Mesenteric fat pad (tissue), 1 donor: ENCODE results near the gene KANSL1. TPM values are rescaled to one million over a fixed set of nuclear protein-coding genes. Genes with fewer than 3 reads are reported as not detected.

Experiments
- DNase-seq: peaks from one replicate; pipeline ENCODE4 v3.0.0-alpha.2; 2020; ENCODE audit warnings: low spot score
- total RNA-seq: library from RNA; stranded (reverse); fragmentation: NEBNext Ultra II Directional; extraction: Animal tissue kit (Norgen Biotek cat#: 25700); gene quantifications from one replicate; pipeline ENCODE4 v1.2.1, GENCODE V29; 2021
- donor health status: DM: yes; HTN: yes; CAD: no.

The KANSL1 gene
- total RNA-seq, 1 donor from 2014 or later = 67.8 TPM

DNA sequence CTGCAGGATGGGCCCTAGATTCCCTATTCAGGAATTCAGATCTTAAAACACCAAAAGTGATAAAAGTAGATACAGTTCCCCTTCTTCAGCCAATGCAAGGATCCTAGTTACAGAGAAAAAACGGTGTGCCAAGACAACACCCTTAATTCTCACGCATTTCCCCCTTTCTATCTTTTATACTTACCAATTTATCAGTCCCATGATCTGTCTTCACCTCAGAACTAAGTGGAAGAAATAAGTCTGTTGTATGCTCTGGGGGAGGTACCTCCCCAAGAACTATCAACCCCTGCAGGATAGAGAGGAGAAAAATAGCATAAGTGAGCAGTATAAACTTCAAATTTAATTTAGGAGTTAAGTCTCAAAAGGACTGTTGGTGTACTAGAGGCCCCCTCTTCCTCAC, 111.0 kb downstream of the KANSL1 start:
- no peak for DNase-seq

DNA sequence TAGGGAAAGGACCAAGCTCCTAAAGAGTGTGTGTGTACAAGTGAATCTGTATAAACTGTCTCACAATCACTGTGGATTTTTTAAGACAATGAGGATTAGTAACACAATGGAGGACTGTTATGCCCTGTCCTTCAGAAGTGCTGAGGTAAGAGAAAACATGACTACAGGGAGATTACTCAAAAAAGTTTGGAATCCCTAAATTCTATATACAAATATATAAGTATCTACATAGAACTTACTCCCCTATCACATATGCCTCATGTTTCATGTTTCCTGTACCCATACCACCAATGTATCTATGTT, 112.3 kb downstream of the KANSL1 start:
- no peak for DNase-seq

DNA sequence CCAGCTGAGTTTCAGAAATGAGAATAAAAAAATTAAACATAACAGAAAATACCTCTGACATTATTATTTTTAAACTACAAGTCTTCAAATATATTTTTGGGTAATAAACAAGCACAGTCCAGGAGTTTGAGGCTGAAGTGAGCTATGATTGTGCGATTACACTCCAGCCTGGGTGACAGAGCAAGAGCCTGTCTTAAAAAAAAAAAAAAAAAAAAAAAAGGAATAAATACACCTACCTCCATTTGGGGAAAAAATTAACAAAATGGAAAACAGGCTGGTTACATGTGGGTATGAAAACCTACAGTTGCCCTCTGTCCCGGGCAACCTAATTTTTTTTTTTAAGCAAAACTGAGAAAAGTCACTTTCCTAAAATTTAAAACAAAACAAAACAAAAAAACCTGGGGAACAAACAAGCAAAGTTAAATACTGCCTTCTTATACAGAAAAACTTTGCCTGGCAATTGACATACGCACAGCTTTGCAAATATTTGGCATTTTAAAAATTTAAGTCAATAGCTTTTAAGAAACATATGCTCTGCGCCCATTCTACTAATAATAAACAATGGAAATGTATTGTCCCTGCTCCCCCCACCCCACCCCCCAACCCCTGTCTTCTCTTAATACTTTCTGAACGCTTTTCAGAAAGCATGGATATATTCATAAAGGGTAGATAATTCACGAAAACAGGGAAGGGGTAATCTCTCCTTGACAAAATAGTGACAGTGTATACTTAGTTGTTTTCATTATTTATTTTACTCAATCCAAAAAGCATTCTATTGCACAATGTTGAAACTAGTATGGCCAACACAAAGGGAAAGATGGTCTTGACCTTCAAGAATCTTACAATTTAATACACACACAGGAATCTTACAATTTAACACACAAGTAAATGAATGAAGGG, 112.9 kb downstream of the KANSL1 start:
- DNase-seq = no peak

DNA sequence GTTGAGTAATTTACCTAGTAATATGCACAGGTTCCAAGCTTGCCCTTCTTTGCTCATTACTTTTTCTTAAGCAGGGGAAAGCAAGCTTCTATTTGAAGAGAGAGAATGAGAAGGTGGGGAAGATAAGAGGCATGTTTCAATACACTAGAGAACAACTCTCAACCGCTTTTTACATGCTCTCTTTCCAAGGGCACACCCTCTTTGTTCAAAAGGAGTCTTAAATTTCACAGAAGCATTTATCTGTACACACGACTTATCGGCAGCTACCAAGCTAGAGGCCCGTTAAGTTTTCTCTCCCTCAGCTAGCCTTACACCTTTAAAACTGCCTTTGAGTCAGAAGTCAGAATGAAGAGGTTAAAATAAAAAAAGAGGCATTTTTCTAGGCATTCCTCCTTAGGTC, 114.6 kb downstream of the KANSL1 start:
- DNase-seq = no peak

DNA sequence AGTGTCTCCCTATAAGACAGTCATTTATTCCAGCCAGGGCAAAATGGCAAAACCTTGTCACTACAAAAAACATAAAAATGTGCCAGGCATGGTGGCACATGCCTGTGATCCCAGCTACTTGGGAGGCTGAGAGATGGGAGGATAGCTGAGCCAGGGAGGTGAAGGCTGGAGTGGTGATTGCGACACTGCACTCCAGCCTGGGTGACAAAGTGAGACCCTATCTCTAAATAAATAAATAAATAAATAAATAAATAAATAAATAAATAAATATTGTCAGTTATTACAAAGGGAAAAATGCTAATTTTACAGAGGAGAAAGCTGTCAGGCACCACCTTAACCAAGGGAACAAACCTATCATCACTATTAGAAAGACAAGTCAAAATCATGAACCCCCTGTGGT, 118.7 kb downstream of the KANSL1 start:
- DNase-seq = no peak

DNA sequence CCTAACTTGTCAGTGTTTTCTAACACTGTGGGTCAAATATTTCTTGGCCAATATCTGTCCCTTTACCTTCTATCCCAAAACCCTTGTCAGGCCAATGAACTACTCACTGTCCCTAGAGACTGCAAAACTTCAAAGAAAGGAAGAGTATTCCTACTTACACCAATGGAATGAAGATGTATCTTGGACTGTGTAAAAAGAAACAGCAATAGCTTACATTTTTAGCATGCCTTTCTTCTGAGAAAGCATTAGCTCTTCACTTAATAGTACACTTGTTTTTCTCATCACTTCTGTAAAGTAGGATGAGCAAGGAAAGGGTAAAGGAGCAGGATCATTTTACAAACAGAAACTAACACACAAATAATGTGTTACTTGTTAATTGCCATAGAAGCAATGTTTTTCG, 120.2 kb downstream of the KANSL1 start:
- DNase-seq = no peak

DNA sequence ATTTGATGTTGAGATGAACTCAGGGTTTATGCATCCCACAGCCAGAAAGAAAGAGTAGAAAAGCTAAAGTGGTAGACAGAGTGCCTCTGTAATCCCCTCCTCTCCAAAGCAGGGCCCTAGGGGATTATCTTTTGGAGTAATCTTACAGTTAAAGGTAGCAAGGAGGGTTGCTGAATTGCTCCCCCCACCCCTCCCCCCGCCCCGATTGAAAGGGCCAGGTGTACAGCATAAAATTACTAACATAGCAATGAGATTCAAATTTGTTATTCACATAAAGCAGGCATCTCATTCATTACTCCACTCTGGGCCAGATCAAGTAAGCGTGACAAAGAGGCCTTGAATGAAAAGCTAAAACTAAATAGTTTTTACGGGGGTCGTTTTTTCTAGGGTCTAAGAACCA, 121.4 kb downstream of the KANSL1 start:
- DNase-seq = no peak

DNA sequence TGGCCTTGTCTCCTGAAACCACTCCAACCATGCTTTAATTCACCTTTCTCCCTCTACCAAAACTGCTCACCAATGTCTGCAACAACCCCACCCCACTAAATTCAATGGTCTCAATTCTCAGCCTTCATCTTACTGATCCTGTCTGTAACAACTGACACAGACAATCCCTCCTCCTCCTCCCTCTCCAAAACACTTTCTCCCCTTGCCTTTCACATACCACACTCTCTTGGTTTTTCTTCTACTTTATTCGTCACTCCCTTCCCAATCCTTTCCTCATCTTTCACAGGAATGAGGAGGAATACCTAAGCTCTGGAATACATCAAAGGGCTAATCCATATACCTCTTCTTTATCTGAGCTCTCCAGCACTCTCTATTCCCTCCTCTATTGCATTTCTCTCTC, 128.8 kb downstream of the KANSL1 start:
- DNase-seq = no peak

DNA sequence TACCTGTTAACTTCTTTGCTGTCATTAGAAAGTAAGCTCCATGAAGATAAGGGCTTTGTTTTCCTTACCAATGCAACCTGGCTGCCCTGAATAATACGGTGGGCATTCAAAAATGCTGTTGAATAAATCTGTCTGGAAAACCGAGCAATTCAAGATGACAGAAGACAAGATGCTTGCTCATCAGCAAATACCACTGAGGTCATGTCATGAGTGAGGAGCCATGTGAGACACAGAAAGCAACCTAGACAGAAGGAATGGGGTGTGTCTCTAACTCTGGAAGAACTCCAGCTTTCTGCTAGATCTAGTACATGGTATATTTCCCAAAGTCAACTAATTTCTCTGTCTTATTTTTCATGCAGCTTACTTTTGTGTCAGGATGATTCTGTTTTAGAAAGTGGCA, 130.0 kb downstream of the KANSL1 start:
- no peak for DNase-seq

DNA sequence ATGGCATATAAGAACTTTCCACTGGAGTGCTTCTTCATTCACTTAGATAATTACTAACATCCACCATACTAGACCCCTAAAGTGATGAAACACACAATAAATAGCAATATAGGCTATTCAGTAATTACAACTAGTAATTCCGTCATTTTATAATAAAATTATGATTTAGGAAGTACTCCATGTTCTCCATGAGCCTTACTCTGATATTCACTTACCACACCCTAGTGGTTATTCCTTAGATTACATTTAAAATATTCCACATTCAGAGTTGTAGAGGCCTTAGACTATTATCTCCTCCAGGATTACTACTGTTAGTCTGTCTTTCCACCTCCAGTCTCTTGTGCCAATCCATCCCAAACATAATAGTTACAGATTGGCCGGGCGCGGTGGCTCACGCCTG, 131.8 kb downstream of the KANSL1 start:
- DNase-seq = no peak

DNA sequence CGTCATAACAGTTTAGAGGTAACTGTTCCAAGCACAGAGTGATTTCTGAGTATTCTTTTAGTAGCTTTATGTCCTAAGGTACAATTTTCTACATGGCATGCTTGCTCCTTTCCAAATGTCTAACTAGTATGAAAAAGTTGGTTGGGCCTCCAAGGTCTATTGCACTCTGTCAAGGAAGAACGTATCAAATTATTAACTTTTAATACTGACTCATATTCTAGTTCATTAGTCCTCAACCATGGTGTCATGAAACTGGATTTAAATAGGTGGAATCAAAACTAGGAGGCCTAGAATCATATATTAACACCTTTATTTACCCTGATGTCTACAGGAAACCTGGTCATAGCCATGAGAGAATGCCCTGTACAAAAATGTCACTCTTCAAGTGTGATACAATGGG, 132.8 kb downstream of the KANSL1 start:
- DNase-seq = no peak

DNA sequence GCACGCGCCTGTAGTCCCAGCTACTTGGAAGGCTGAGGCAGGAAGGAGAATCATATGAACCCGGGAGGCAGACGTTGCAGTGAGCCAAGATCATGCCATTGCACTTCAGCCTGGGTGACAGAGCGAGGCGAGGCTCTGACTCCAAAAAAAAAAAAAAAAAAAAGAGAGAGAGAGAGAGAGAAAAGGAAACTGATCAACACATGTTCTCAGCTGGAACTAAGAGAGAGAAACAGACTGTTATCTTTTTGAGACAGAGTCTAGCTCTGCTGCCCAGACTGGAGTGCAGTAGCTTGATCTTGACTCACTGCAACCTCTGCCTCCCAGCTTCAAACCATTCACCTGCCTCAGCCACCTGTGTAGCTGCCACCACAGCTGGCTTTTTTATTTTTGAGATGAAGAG, 133.7 kb downstream of the KANSL1 start:
- DNase-seq = no peak

DNA sequence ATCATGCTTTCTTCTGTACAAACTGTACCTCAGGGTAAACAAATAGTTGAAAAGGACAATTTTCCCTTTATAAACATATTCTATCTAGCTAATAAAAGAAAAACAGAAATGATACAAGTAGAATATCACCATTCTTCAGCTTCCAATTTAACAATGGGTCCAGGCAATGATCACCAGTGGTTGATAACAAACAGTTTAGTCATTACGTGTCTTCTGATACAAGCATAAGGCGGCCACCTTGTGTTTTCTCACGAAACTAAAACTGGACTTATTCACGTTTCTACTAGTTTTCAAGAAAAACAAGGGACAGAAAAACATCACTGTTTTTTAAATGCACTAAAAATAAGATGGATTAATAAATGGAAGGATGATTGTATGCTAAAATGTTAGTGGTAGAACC, 135.9 kb downstream of the KANSL1 start:
- no peak for DNase-seq

DNA sequence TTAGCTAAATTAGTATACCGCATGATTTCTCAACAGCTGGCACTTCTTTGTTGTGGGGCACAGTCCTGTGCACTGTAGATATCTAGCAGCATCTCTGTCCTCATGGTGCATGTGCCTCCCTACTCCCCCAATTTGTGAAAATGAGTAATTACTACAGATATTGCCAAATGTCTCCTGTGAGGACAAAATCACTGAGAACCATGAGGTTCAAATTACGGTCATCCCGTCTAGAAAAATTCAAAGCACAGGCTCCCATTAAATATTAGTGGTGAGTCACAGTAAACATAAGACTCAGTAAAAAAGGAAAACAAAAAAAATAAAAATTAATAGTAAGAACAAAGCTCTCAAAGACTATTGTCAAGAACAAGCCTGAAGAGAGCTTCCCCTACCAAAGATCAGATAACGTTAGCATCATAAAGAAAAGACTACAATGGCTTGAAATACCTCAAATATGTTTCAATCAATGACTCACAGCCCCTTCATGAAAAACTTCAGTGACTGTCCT, 136.4 kb downstream of the KANSL1 start:
- DNase-seq = no peak

DNA sequence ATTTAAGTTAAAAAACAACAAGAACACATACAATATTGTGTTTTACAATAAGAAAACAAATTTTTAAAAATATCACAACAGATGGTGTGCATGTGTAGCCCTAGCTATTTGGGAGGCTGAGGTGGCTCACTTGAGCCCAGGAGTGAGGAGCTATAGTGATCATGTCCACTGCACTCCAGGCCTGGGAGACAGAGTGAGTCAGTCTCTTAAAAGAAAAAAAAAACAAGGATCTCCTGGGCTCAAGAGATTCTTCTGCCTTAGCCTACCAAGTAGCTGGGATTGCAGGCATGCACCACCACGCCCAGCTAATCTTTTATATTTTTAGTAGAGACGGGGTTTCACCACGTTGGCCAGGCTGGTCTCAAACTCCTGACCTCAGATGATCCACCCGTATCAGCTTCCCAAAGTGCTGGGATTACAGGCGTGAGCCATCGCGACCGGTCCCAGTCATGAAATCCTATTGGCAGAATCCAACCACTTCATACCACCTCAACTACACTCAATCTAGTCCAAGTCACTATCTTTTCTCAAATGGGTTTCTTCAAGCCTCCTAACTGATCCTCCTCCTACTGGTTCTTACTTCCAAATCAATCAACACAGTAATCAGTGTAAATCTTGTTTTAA, 139.2 kb downstream of the KANSL1 start:
- DNase-seq = no peak

DNA sequence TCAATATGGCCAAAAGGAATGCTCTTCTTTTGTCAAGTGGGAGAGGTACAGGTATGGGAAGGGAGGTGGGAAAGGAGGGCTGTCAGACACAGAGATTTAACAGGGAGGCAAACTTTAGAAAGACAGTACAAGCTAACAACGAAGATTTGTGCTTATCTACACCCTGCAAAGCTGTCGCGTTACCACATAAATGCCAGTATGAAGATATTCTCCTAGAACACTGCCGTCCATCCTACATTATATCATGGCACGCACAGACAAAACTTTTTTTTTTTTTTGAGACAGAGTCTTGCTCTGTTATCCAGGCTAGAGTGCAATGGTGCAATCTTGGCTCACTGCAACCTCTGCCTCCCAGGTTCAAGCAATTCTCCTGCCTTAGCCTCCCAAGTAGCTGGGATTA, 143.6 kb downstream of the KANSL1 start:
- DNase-seq = no peak

DNA sequence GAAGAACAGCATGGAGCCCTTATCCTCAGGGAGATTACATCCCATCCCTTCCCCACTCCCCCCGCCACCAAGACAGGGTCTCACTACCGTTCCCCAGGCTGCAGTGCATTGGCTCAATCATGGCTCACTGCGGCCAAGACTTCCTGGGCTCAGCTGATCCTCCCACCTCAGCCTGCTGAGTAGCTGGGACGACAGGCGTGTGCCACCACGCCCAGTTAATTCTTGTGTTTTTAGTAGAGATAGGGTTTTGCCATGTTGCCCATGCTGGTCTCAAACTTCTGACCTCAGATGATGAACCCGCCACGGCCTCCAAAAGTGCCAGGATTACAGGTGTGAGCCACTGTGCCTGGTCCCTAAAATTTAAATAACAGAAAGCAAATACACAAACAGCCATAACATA, 145.4 kb downstream of the KANSL1 start:
- no peak for DNase-seq

DNA sequence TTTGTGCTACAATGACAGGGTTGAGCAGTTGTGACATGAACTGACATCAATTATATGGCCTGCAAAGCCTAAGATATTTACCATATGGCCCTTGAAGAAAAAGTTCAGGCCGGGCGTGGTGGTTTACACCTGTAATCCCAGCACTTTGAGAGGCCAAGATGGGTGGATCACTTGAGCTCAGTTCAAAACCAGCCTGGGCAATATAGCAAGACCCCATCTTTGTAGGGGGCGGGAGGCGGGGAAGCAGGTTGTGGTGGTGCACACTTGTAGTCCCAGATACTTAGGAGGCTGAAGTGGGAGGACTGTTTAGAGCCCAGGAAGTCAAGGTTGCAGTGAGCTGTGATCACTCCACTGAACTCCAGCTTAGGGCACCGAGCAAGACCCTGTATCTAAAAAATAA, 145.8 kb downstream of the KANSL1 start:
- no peak for DNase-seq

DNA sequence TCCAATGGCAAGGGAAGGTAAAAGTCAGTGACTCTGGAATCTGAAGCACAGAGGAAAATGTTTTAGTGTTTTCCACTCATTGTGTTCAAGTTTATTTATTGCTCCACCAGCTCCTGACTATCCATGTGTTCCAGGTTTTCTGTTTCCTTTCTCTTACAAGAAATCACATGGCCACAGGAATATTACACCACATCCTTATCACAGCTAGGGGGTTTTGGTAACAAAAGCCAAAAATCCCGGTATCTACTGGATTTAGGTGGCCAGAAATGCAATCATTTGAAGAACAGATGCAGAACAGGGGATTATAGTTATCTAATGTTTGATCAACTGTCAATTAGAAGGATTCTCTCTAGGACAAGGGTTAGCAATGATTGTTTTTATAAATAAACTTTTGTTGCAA, 146.3 kb downstream of the KANSL1 start:
- DNase-seq = no peak

DNA sequence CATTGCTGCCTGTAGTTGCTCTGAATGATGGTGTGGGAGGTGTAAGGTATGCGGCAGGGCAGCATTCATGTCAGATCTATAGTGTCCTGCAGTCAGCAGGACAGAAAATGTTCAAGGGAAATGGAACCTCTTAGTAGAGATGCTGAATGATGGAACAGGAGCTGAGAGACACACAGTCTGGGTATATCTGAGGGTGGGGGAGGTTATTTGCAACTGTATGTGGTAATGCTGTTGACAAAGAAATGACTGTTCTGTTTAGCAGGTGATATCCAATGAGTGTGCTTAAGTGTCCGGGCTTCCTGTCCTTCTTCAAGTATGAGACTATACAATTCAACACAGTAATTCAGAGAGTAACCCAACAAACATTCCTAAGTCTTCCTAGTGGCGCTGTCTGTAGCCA, 147.6 kb downstream of the KANSL1 start:
- no peak for DNase-seq

DNA sequence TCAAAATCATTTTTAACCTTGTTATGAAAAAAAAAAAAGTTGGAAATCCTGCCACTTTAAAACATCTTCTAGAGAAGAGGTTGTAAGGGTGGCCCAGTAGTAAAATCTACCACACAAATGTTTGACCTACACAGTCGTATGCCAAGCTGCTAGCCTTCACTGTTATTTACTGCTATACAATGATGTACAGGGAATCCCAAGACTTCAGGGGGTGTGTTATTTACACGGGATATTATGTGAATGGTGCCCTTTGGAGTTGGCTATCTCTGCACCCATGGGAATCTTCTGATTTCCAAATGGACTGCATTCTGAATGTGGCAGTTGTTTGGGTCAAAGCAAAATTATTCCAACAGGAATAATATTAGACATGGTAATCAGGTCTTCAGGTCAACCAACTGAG, 148.2 kb downstream of the KANSL1 start:
- no peak for DNase-seq

DNA sequence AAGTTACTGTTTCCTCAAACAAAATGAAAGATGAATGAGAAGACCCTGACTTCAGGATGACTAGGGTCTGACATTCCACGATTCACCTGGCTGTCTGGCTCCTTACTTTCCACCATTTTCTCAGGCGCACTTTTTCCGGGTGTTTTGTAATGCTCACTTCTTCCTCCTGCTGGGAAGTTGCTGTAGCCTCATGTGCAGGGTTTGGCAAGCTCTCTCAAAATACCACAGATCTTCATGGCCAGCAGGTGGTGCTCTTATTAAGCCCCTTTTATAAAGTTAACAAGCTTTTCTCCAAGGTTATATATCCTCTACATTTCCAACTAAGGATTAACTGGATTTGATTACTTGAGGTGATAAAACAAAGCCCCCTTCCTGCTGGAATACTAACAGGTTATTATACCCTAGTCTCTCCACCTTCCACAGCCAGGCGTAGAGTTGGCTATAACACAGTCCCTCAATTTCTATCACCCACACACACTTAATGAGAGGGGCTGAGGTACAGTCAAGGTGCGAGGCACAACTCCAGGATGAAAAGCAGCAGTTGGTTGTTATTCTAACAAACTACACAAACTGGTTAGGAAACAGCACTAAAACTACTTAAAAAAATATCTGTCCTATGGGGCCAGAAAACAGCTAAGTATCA, 148.8 kb downstream of the KANSL1 start:
- no peak for DNase-seq

DNA sequence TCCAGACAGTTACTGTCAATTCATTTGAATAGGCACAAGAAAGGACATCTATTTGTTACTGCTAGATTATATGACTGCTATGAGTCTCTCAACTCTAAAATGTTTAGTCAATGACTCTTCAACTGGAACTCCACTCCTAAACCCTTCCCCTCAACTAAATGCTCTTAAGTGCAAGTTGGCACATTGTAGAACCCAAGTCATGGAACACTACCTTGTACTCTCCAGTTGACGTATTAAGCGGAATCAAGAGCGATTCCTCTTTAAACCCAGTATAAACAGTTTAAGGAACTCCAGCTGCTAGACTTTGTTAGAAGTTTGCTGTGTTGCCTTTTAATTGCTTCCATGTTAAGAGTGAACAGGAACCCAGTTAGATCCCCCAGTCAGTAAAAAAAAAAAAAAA, 149.6 kb downstream of the KANSL1 start:
- no peak for DNase-seq
